ENCODE results near the gene SMARCB1. TPM values are rescaled to one million over a fixed set of nuclear protein-coding genes. Genes with fewer than 3 reads are reported as not detected.

SMARCB1 gene
- 47.8 to 56.3 TPM (median 51.4 TPM) in 5 replicates for total RNA-seq (2022; extraction: Qiagen RNA extraction)

GRCh38 chr22:23786752-23787599 is at the start of gene SMARCB1:
TSS of gene SMARCB1 (plus strand) at chr22:23786966. CDS start at chr22:23787170, 204 bp downstream.

GRCh38 chr22:23750714-23751440 is 35.9 kb upstream of the SMARCB1 start, which contains the start of gene ZNF70:
TSS of gene ZNF70 (minus strand) at chr22:23751112. CDS start at chr22:23745140, 5,972 bp downstream.

GRCh38 chr22:23754220-23754919 is 32.4 kb upstream of the SMARCB1 start, which contains the start of gene VPREB3:
TSS of gene VPREB3 (minus strand) at chr22:23754425. CDS start at chr22:23754363, 62 bp downstream.

GRCh38 chr22:23762842-23763578 is 23.8 kb upstream of the SMARCB1 start, which contains the start of gene C22orf15:
TSS of gene C22orf15 (plus strand) at chr22:23762990. CDS start at chr22:23763307, 317 bp downstream.

GRCh38 chr22:23767673-23768548 is 18.9 kb upstream of the SMARCB1 start, which contains the start of gene CHCHD10:
TSS of gene CHCHD10 (minus strand) at chr22:23767972. CDS start at chr22:23767874, 98 bp downstream.

GRCh38 chr22:23772649-23773473 is 13.9 kb upstream of the SMARCB1 start, which contains the start of gene MMP11:
TSS of gene MMP11 (plus strand) at chr22:23772849. CDS start at chr22:23772871, 22 bp downstream.

GRCh38 chr22:23838681-23839468 is 52.1 kb downstream of the SMARCB1 start, which contains the start of gene DERL3:
TSS of gene DERL3 (minus strand) at chr22:23839006. CDS start at chr22:23838987, 19 bp downstream.

GRCh38 chr22:23857606-23858483 is 71.1 kb downstream of the SMARCB1 start, which contains the start of gene SLC2A11:
TSS of gene SLC2A11 (plus strand) at chr22:23857875. CDS start at chr22:23858000, 125 bp downstream.

Other genes starting within 250 kb of the SMARCB1 start
- gene IGLL1, start 206.7 kb upstream of the SMARCB1 start, total RNA-seq (2022; extraction: Qiagen RNA extraction), result not detected in 5 replicates
- 0.08 to 0.43 TPM (median 0.12 TPM) in 4 of 5 replicates, not detected in the other for gene DRICH1, start 154.6 kb upstream of the SMARCB1 start, total RNA-seq (2022; extraction: Qiagen RNA extraction)
- 0.05 TPM in 1 of 5 replicates, not detected in the others for gene RGL4, start 96.0 kb upstream of the SMARCB1 start, total RNA-seq (2022; extraction: Qiagen RNA extraction)
- 0.82 to 1.3 TPM (median 0.96 TPM) in 5 replicates for gene ZNF70, start 35.9 kb upstream of the SMARCB1 start, total RNA-seq (2022; extraction: Qiagen RNA extraction)
- 0.82 to 1.9 TPM (median 1.00 TPM) in 5 replicates for gene VPREB3, start 32.5 kb upstream of the SMARCB1 start, total RNA-seq (2022; extraction: Qiagen RNA extraction)
- not detected in 5 replicates for gene C22orf15, start 24.0 kb upstream of the SMARCB1 start, total RNA-seq (2022; extraction: Qiagen RNA extraction)
- gene CHCHD10, start 19.0 kb upstream of the SMARCB1 start, total RNA-seq (2022; extraction: Qiagen RNA extraction), result 73.8 to 194 TPM (median 186 TPM) in 5 replicates
- gene MMP11, start 14.1 kb upstream of the SMARCB1 start, total RNA-seq (2022; extraction: Qiagen RNA extraction), result 0.12 to 0.24 TPM (median 0.21 TPM) in 5 replicates
- gene DERL3, start 52.0 kb downstream of the SMARCB1 start, total RNA-seq (2022; extraction: Qiagen RNA extraction), result 0.17 to 1.6 TPM (median 0.34 TPM) in 5 replicates
- 6.4 to 9.9 TPM (median 9.7 TPM) in 5 replicates for gene SLC2A11, start 70.9 kb downstream of the SMARCB1 start, total RNA-seq (2022; extraction: Qiagen RNA extraction)
- gene MIF, start 107.4 kb downstream of the SMARCB1 start, total RNA-seq (2022; extraction: Qiagen RNA extraction), result 477 to 982 TPM (median 945 TPM) in 5 replicates
- 0.21 to 0.47 TPM (median 0.35 TPM) in 5 replicates for gene GSTT2B, start 174.2 kb downstream of the SMARCB1 start, total RNA-seq (2022; extraction: Qiagen RNA extraction)
- gene DDTL, start 179.9 kb downstream of the SMARCB1 start, total RNA-seq (2022; extraction: Qiagen RNA extraction), result 1.5 to 2.1 TPM (median 1.9 TPM) in 5 replicates
- gene DDT, start 187.5 kb downstream of the SMARCB1 start, total RNA-seq (2022; extraction: Qiagen RNA extraction), result 108 to 180 TPM (median 165 TPM) in 5 replicates
- gene GSTT2, start 193.2 kb downstream of the SMARCB1 start, total RNA-seq (2022; extraction: Qiagen RNA extraction), result 0.11 to 0.20 TPM in 2 of 5 replicates, not detected in the others
- gene GSTT4, start 218.5 kb downstream of the SMARCB1 start, total RNA-seq (2022; extraction: Qiagen RNA extraction), result not detected in 5 replicates
- gene CABIN1, start 224.3 kb downstream of the SMARCB1 start, total RNA-seq (2022; extraction: Qiagen RNA extraction), result 18.4 to 27.6 TPM (median 24.8 TPM) in 5 replicates